Stimulated activated CD8-positive, alpha-beta memory T cell treated with anti-CD3 and anti-CD28 coated beads, Interleukin-12 subunit alpha, Interleukin-12 subunit beta, amount 100 ng/mL, for 24 hours (primary cell): ENCODE results near the gene MRPL20.
"Not testable (repeated sequence)": the region's sequence is repeated elsewhere in the genome, so short reads cannot be mapped to it uniquely, and the experiment has no call there.

Experiments used
- DNase-seq: peaks from one replicate; pipeline ENCODE4 v3.0.0-alpha.2; 2020; ENCODE audit errors: extremely low read depth

The MRPL20 gene

DNA sequence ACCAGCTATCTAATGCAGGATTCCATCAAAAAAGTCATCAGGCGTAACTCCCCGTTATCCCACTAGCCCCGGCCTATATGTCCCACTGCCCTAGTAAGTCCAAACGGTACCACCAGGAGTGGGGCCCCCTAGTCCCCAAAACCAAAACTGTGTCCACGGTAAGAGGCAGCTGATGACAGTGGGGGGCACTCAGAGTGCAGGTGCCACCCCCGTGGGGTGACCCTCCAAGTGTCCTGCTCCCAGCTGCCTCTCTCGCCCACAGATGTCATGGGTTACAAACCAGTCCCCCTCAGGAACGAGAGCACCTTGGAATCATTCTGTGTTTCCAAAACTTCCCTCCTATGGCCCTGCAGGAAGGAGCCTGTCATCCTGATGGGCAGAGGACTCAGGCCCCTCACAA, 21.2 kb downstream of the MRPL20 start:
- DNase-seq: no peak

DNA sequence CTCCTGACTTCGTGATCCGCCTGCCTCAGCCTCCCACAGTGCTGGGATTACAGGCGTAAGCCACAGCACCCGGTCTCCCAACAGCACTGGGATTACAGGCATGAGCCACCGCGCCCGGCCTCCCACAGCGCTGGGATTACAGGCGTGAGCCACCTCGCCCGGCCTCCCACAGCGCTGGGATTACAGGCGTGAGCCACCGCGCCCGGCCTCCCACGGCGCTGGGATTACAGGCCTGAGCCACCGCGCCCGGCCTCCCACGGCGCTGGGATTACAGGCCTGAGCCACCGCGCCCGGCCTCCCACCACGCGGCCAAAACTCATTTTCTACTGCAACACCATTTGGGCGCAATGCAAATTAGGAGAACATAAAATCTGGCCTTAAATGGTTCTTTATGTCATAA, 21.8 kb downstream of the MRPL20 start:
- not testable (repeated sequence) for DNase-seq

DNA sequence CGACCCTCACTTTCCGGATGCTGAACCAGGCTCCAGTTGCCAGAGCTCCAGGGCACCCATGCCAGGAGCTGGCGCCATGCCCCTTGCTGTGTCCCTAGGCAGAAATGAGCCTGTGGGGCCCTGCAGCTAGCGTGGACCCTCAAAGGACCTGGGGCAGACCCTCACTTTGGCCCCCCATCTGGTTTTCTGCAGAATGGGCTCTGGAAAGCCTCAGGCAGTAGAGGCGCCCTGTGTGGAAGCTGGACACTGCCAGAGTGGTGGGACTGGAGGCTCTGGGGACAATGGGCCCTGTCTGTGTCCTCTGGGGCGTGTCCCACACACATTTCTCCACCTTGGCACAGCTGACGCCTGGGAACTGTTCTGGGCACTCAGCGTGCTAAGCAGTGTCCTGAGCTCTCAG, 25.8 kb downstream of the MRPL20 start:
- DNase-seq: no peak

DNA sequence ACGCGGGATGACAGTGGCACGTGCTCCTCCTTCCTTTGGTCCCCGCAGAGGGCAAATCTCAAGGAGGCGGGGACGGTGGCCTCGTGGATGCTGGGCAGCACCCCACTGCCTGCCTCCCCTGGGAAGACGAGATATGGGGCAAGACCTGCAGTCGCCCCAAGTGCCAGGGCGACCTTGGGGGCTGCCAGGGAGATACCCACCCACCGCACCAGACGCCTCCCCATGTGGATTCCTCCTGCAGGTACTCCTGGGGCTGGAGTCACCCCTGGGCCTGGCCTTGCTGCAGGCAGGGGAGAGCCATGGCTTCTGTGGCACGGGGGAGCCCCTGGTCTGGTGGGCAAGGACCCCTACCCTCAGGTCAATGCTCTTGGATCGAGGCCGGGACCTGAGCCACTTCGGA, 26.2 kb downstream of the MRPL20 start:
- no peak for DNase-seq

DNA sequence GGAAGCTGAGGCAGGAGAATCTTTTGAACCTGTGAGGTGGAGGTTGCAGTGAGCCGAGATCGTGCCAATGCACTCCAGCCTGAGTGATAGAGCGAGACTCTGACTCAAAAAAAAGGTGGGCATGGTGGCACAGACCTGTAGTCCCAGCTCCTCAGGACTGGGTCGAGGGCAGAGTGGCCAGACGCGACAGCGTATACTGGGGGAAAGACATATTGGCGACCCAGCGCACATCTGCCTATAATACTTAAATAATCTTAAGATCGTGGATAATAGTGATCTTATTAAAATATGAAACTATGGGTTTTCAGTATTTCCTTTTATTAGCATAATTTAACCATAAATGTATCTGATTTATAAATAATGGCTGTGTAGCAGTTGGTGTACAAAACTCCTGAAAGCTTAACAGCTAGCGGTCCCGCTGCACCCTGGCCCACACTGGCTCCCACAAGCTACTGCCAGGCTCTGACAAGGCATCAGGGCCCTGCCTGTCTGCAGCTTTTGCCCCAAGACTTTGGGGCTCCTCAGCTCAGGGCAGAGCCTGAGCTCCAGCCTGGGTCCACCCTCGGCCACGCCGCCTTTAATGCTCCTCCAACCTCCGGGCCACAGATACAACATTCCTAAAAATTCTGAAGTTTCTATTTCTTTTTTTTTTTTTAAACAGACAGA, 29.4 kb downstream of the MRPL20 start:
- DNase-seq: no peak

DNA sequence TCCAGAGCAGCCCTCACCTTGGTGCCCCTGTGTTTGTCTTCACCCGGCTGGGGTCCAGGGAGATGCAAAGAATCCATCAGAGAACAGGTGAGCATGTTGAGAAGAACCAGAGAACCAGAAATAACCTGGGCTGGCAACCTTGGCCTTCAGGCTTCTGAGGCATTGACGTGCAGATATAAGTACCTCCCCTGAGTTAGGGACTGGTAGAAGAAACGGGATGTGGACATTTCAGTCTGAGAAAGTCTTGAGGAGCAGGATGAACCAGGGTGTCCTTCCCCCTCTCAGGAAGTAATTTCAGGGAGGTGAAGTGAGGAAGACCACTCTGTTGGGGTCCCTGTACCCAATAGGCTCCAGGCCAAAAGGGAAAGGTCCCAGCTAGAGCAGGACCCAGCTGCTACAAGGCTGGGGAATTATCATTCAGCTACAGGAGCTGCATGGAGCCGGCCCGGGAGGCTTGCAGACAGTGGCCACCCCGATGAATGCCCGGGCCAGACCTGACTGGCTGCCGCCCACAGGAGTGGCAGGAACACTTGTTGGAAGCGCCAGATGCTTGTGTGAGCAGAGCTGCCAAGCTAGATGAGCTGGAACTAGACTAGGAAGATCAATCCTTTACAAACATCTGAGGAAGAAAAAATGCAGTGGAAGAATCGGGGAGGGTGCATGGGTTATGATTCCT, 30.4 kb downstream of the MRPL20 start:
- no peak for DNase-seq

DNA sequence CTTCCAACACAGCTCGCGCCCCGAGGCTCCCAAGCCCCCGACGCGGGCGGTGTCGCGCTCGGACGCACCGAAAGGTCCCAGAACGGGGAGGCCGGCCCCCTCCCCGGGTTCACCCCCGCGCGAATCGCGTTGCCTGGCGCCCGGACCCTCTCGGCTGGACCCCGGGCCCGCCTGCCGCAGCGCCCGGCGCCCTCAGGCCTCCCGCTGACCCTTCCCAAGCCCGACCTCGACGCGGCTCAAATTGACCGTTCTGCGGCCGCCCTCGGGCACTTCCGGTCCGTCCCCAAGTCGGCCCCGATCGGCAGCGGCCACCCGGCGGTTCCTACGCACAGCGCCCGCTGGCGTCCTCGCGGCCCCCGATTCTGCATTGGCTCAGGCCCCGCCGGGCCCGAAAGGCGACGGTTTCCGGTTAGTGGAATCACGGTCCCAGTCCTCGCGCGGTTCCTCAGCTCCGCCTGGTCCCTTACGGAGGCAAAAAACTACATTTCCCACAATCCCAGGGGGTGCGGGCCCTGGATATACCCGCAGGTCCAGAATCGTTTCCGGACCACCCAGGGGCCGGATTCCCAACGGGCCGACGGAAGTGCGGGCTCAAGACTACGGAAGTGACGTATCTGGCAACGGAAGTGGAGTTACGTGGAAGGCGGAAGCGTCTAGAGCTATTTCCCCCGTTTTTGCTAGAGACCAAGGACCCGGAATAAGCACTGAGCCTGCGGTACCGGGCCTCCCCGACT, 32.0 kb downstream of the MRPL20 start, which contains the start of gene AURKAIP1:
TSS of gene AURKAIP1 (minus strand) at position 279 of the 734 bp plus-strand sequence. CDS start 451 bp downstream, outside the sequence.
- peak; percentile 90 for DNase-seq

DNA sequence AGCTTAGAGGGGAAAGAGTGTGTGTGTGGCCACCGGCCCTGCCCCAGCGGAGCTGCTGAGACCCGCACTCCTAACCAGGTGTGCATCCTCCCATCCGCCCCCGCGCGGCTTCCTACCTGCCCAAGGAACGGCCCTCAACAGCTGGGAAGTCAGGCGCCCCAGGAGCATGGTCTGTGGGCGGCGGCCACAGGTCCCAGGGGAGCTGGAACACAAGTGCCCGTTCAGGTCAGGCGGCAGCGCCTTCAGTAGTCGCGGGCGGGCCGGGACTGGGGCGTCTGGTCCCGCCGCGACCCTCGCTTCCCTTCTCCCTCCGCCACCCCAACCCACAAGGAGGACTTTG, 32.5 kb downstream of the MRPL20 start:
- DNase-seq: no peak

DNA sequence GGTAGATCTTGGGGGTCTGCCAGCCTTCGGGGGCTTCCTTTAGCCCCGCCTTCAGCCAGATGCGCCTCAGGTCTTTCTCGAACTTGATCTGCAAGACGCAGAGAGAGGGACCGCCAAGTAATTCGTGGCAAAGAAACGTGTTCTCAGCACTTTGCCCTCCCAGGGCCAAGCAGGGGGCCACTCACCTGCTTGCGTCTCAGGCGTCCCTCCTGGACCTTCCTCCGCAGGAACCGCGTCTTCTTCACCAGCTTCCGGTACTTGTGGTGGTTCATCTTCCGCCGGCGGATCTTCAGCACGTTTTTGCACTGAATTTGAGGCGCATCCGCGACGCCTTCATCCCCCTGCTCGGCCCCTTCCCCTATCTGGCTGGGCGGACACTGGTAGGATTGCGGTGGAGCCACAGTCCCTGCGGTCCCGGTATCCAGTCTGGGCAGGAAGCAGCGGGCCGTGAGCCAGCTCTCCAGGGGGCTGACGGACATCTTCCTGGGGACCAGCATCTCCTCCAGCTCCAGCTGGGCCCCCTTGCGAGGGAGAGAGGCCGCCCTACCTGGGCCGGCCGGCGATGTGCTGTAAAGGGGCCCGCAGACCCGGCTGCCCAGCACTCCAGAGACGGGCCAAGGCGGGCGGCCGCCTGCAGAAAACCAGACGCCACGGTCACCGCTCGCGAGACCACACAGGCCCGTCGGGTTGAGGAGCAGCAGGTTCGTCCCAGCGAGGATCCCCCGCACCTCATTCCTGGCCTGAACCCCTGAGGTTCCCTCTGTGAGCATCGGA, 33.1 kb downstream of the MRPL20 start:
- no peak for DNase-seq

DNA sequence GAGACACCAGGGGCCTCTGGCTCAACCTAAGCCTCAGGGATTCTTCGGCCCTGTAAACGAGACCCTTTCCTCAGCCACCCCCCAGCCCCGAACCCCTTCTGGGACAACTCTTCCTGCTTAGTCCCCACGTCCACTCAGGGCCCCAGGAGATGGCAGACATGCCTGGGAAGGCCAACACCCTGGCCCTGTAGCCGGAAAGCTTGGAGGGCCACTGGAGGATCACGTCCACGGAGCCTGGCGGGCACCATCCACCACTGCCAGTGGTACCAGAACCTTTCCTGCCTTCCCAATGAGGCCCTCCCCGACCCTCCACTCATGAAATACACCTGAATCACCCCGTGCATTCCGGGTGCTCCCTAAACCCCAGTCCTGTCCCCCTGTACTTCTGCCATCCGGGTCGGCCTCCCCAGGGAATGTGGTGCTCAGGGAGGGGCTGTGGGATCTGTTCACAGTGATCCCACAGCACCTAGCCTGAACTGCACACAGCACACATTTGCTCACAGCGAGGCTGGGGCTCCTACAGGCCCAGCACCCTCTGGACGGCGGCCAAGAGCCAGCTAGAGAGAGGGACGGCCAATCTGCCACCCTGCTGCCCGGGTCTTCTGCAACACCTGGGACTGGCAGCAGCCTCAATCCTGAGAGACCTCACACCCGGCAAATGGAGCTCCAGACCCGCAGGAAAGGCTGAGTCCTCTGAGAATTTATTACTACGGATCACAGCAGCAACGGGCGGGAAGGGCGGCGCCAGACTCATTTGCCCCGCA, 33.9 kb downstream of the MRPL20 start:
- DNase-seq: no peak

DNA sequence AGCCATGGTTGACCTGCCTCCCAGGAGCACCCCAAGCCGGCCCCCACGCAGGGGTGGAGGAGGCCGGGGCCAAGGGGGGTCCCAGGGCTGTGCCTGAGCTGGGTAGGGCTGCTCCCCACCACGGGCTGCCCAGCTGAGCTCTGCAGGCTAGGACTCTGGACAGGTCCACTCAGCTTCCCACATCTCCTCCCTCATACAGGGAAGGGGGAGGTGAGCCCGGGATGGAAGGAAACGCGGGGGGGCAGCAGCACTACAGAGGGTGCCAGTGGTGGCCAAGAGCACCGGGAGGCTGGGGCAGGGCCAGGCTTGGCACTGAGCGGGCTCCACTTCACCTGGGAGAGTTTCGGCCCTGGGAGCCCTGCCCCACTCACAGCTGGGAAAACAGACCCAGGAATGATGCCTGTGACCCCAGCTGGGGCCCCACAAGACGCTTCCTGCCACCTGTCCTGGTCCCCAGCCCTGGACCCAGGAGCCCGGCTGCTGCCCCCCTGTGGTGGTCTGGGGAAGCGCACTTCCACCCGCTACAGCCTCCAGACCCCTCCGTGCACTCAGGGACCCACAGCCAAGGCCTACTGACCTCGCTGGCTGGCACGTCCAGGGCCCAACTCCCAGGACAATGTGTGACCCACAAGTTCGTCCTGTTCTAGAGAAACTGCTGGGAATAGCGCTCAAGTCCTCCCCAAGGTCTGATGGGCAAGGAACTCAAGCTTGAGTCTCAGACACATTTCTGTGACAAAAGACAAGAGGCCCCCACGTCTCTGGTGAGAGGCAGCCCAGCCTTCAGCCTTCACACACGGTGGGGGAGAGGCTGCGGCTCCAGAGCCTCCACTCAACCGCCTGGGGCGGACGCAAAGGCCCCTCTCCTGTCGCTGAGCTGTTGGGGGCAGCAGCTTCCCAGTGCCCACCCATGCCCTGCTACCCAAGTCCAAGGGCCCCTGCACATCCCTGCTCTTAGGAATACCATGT, 35.1 kb downstream of the MRPL20 start:
- DNase-seq: peak; percentile 45

DNA sequence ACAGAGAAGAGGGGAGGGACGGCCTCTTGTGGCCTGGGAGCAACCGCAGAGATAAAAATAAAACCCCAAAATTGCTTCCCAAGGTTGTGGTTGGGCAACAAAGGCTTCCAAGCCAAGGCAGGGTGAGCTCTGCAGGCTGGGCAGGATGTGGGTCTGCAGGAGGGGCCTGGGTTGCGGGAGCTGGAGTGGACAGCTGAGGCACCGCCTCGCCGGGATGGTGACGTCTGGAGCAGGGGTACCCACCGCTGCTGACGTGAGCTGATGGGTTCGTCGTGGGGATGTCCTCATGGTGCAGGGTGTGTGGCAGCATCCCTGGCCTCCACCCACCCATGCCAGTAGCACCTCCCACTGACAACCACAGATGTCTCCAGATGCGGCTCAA, 35.7 kb downstream of the MRPL20 start:
- no peak for DNase-seq

DNA sequence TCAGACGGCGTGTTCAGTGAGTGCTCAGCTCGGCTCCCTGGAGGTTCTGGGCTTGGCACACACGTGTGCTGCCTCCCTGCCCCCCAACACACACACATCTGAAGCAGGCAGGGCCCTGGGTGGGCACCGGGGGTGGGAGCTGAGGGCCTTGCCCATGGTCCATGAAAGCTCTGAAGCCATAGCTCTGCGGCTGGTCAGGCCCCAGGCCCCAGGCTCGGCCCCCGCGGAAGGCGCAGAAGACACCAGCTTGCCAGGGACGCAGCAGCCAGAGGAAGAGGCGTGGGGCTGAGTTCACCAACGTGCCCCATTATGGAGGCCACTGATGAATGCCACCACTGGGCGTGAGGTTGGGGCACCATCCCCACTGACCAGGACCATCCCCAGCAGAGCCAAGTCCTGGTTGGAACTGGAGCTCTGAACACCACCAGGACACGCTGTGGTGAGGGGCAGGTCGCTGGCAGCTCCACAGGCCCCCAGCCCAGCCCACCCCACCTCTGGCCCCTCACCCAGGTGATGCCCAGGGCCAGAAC, 36.3 kb downstream of the MRPL20 start:
- no peak for DNase-seq

DNA sequence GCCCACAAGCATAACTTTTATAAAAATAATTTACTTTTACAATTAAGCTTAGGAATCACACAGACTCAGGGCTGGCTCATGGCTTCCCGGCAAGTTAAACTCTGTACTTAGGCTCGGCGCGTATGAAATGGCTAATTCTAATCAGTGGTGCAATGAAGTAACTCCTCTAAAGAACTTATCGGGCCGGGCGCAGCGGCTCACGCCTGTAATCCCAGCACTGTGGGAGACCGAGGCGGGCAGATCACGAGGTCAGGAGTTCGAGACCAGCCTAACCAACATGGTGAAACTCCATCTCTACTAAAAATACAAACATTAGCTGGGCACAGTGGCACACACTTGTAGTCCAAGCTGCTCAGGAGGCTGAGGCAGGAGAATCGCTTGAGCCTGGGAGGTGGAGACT, 37.0 kb downstream of the MRPL20 start:
- DNase-seq: not testable (repeated sequence)

DNA sequence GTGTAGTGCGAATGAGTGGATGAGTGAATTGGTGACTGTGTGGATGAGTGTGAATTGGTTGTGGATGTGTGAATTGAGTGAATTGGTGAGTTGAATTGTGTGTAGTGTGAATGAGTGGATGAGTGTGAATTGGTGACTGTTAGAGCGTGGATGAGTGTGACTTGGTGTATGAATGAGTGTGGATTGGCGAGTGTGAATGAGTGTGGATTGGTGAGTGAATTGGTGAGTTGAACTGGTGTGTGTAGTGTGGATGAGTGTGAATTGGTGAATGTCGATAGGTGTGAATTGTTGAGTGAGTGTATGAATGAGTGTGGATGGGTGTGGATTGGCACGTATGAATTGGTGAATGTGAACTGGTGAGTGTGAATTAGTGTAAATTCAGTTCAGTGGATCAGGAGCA, 39.8 kb downstream of the MRPL20 start:
- no peak for DNase-seq

DNA sequence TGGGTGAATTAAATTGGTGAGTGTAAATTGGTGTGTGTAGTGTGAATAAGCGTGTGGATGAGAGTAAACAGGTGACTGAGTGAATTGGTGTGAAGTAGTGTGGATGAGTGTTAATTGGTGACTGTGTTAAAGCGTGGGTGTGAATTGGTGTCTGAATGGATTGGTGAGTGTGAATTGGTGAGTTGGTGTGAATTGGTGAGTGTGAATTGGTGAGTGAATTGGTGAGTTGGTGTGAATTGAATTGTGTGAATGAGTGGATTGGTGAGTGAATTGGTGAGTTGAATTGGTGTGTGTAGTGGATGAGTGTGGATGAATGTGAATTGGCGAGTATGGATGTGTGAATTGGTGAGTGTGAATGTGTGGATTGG, 40.4 kb downstream of the MRPL20 start:
- no peak for DNase-seq

DNA sequence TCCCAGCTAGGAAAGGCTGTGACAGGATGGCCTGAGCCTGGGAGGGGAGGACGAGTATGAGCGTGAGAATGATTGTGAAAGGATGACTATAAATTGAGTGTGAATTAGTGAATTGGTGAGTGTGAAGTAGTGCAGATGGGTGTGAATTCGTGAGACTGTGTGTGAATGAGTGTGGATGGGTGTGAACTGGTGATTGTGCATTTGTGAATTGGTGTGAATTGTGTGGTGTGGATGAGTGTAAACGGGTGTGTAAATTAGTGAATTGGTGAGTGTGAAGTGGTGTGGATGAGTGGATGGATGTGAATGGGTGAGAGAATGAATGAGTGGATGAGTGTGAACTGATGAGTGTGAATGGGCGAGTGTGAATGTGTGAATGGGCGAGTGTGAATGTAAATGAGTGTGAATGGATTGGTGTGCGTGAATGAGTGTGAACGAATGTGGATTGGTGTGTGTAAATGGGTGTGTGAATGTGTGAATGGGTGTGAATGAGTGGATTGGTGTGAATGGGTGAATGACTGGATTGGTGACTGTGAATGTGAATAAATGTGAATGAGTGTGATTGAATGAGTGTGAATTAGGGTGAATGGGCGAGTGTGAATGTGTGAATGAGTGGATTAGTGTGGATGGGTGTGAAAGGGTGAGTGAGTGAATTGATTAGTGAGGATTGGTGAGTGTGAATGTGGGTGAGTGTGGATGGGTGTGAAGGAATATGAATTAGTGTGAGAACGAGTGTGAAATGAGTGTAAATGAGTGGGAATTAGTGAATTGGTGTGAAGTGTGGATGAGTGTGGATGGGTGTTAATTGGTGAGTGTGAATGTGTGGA, 41.0 kb downstream of the MRPL20 start:
- no peak for DNase-seq

DNA sequence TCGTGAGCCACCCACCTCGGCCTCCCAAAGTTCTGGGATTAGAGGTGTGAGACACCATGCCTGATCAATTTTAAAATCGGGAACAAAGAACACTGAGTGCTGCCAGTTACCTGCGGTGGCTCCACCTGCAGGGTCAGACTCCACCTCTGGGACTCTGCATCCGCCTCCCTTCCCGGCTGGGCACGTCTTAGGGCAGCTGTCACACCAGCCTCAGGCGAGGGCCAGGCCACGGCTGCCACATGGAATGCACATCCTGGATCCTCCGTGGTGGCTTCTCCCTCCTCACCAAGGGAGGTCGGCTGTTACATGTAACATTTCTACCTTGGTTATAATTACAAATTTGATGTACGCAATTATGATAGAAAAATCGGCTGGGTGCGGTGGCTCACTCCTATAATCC, 42.8 kb downstream of the MRPL20 start:
- no peak for DNase-seq

DNA sequence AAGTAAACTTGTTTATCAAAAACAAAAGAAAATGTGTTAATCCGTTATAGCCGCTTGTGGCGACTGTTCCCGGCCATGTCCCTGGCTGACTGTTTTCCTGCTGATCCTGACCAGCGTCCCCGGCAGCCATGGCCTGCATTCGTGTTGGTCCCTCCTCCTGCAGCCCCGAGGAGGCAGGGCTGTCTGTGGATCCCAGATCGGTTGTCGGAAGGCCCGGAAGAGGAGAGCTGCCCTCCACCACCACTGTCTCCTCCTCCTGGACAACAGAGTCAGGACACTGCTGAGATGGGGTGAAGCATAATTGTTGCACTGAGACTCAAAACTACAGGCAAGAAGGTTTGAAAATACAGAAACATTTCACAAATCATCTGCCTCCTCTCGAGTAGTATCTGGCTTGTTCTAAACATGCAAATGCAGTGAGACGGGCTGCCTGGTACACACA, 45.1 kb downstream of the MRPL20 start:
- no peak for DNase-seq
